Measurements from ENCODE around the gene TAOK1. TPM values are rescaled to one million over a fixed set of nuclear protein-coding genes. Genes with fewer than 3 reads are reported as not detected.
"Not testable (repeated sequence)": the region's sequence is repeated elsewhere in the genome, so short reads cannot be mapped to it uniquely, and the experiment has no call there.

Gene TAOK1
- total and polyA plus RNA-seq, 4 donors, result 3.9 to 85.6 (median 45.9) TPM

- H3K27me3 ChIP-seq (ENCODE audit: control insufficient read depth in 1 of 2, insufficient read depth in 2 of 2, low read length in 1 of 2), result no peaks in the 10 kb centered on the region
- H3K4me3 ChIP-seq (ENCODE audit: low read length in 2 of 2), result no peak overlapping the region
- no peaks in the 10 kb centered on the region for H3K9me3 ChIP-seq (ENCODE audit: control insufficient read depth, low read length)
- no peaks in the 10 kb centered on the region for H3K4me1 ChIP-seq (ENCODE audit: control insufficient read depth in 1 of 2, insufficient read depth in 2 of 2, low read length in 2 of 2)
- peak in 1 of 2 donors; percentile 27 for DNase-seq
- intact Hi-C loops (cut with DNase I), result no loop called here
- ATAC-seq (ENCODE audit: low FRiP score), result no peak
- H3K27ac ChIP-seq (ENCODE audit: low read depth in 1 of 2, low read length in 2 of 2), result no peak overlapping the region
- H3K36me3 ChIP-seq (ENCODE audit: control insufficient read depth in 1 of 2, insufficient read depth in 2 of 2, low read length in 1 of 2), result no peaks in the 10 kb centered on the region
- 80 to 89% methylated on average over 1 of the region's 1 CpG for WGBS, 2 donors
Measured at GRCh38 chr17:29557085-29557738, 167.0 kb downstream of the TAOK1 start.

DNA sequence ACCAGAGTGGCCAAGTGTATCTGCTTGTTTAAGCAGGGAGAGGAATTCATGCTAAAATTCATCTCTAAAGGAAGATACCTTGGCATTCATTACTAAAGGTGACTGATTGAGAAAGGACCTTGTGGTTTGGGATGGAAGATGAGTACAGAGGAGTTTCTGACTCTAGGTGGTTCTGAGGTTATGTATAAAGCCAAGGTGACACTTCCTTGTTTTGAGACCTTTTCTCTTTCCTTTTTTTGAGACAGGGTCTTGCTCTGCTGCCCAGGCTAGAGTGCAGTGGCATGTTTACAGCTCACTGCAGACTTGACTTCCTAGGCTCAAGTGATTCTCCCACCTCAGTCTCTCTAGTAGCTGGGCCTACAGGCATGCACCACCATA lies 167.6 kb downstream of the TAOK1 start:
- H3K9me3 ChIP-seq (ENCODE audit: control insufficient read depth, low read length), result no peaks in the 10 kb centered on the region
- DNase-seq, result no peak
- no peak overlapping the region for H3K4me3 ChIP-seq (ENCODE audit: low read length in 2 of 2)
- intact Hi-C loops (cut with DNase I), result no loop called here
- no peak for ATAC-seq (ENCODE audit: low FRiP score)
- H3K4me1 ChIP-seq (ENCODE audit: control insufficient read depth in 1 of 2, insufficient read depth in 2 of 2, low read length in 2 of 2), result no peaks in the 10 kb centered on the region
- no peak overlapping the region for H3K27ac ChIP-seq (ENCODE audit: low read depth in 1 of 2, low read length in 2 of 2)
- H3K36me3 ChIP-seq (ENCODE audit: control insufficient read depth in 1 of 2, insufficient read depth in 2 of 2, low read length in 1 of 2), result no peaks in the 10 kb centered on the region
- no peaks in the 10 kb centered on the region for H3K27me3 ChIP-seq (ENCODE audit: control insufficient read depth in 1 of 2, insufficient read depth in 2 of 2, low read length in 1 of 2)

- H3K9me3 ChIP-seq (ENCODE audit: control insufficient read depth, low read length); intact Hi-C loops (cut with DNase I); H3K27ac ChIP-seq (ENCODE audit: low read depth in 1 of 2, low read length in 2 of 2); H3K27me3 ChIP-seq (ENCODE audit: control insufficient read depth in 1 of 2, insufficient read depth in 2 of 2, low read length in 1 of 2); H3K4me3 ChIP-seq (ENCODE audit: low read length in 2 of 2); DNase-seq; H3K4me1 ChIP-seq (ENCODE audit: control insufficient read depth in 1 of 2, insufficient read depth in 2 of 2, low read length in 2 of 2); H3K36me3 ChIP-seq (ENCODE audit: control insufficient read depth in 1 of 2, insufficient read depth in 2 of 2, low read length in 1 of 2); ATAC-seq (ENCODE audit: low FRiP score): not testable (repeated sequence)
- WGBS, 2 donors, result 90 to 94% methylated on average over 5 of the region's 5 CpGs
Measured at GRCh38 chr17:29558139-29558538, 168.0 kb downstream of the TAOK1 start.

DNA sequence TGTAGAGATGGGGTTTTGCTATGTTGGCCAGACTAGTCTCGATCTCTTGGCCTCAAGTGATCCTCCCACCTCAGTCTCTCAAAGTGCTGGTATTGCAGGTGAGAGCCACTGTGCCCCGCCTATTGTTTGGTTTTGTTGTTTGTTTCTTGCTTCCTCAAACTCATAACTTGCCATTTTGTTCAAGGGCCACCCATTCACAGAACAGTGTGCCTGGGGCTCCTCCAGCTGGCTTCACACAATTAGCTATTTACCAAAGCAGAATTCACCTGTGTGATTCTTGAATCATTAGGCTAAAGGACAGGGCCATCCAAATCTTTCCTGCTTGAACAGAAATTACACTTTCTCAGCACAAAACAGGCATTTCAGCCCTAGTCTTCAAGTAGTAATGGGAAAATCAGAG lies 169.5 kb downstream of the TAOK1 start:
- DNase-seq, result no peak
- H3K27me3 ChIP-seq (ENCODE audit: control insufficient read depth in 1 of 2, insufficient read depth in 2 of 2, low read length in 1 of 2), result no peaks in the 10 kb centered on the region
- H3K36me3 ChIP-seq (ENCODE audit: control insufficient read depth in 1 of 2, insufficient read depth in 2 of 2, low read length in 1 of 2), result no peaks in the 10 kb centered on the region
- no peak overlapping the region for H3K27ac ChIP-seq (ENCODE audit: low read depth in 1 of 2, low read length in 2 of 2)
- intact Hi-C loops (cut with DNase I), result no loop called here
- H3K4me1 ChIP-seq (ENCODE audit: control insufficient read depth in 1 of 2, insufficient read depth in 2 of 2, low read length in 2 of 2), result no peaks in the 10 kb centered on the region
- WGBS, 2 donors, result 98 to 100% methylated on average over 2 of the region's 2 CpGs
- H3K4me3 ChIP-seq (ENCODE audit: low read length in 2 of 2), result no peak overlapping the region
- no peaks in the 10 kb centered on the region for H3K9me3 ChIP-seq (ENCODE audit: control insufficient read depth, low read length)
- no peak for ATAC-seq (ENCODE audit: low FRiP score)

GRCh38 chr17:29560316-29560715 lies 170.2 kb downstream of the TAOK1 start:
- no peak for DNase-seq
- Histone ChIP-seq H3K9me3 (ENCODE audit: control insufficient read depth, low read length) (no peaks in the 10 kb centered on the region), H3K27ac (ENCODE audit: low read depth in 1 of 2, low read length in 2 of 2) (no peak overlapping the region), H3K27me3 (ENCODE audit: control insufficient read depth in 1 of 2, insufficient read depth in 2 of 2, low read length in 1 of 2) (no peaks in the 10 kb centered on the region), H3K36me3 (ENCODE audit: control insufficient read depth in 1 of 2, insufficient read depth in 2 of 2, low read length in 1 of 2) (no peaks in the 10 kb centered on the region), H3K4me3 (ENCODE audit: low read length in 2 of 2) (no peak overlapping the region), H3K4me1 (ENCODE audit: control insufficient read depth in 1 of 2, insufficient read depth in 2 of 2, low read length in 2 of 2) (no peaks in the 10 kb centered on the region)
- no peak for ATAC-seq (ENCODE audit: low FRiP score)
- WGBS, 2 donors, result 84 to 87% methylated on average over 6 of the region's 6 CpGs
- intact Hi-C loops (cut with DNase I), result no loop called here

- Histone ChIP-seq H3K4me1 (ENCODE audit: control insufficient read depth in 1 of 2, insufficient read depth in 2 of 2, low read length in 2 of 2) (no peaks in the 10 kb centered on the region), H3K9me3 (ENCODE audit: control insufficient read depth, low read length) (no peaks in the 10 kb centered on the region), H3K27me3 (ENCODE audit: control insufficient read depth in 1 of 2, insufficient read depth in 2 of 2, low read length in 1 of 2) (no peaks in the 10 kb centered on the region), H3K27ac (ENCODE audit: low read depth in 1 of 2, low read length in 2 of 2) (no peak overlapping the region), H3K36me3 (ENCODE audit: control insufficient read depth in 1 of 2, insufficient read depth in 2 of 2, low read length in 1 of 2) (no peaks in the 10 kb centered on the region), H3K4me3 (ENCODE audit: low read length in 2 of 2) (no peak overlapping the region)
- 91 to 92% methylated on average over 17 of the region's 17 CpGs for WGBS, 2 donors
- ATAC-seq (ENCODE audit: low FRiP score), result no peak
- intact Hi-C loops (cut with DNase I), result no loop called here
- DNase-seq, result peak in 1 of 2 donors; percentile 75
Measured at GRCh38 chr17:29561554-29562517, 171.7 kb downstream of the TAOK1 start.

GRCh38 chr17:29562615-29563014 lies 172.5 kb downstream of the TAOK1 start:
- Histone ChIP-seq H3K9me3 (ENCODE audit: control insufficient read depth, low read length) (no peaks in the 10 kb centered on the region), H3K4me1 (ENCODE audit: control insufficient read depth in 1 of 2, insufficient read depth in 2 of 2, low read length in 2 of 2) (no peaks in the 10 kb centered on the region), H3K36me3 (ENCODE audit: control insufficient read depth in 1 of 2, insufficient read depth in 2 of 2, low read length in 1 of 2) (no peaks in the 10 kb centered on the region), H3K4me3 (ENCODE audit: low read length in 2 of 2) (no peak overlapping the region), H3K27ac (ENCODE audit: low read depth in 1 of 2, low read length in 2 of 2) (no peak overlapping the region), H3K27me3 (ENCODE audit: control insufficient read depth in 1 of 2, insufficient read depth in 2 of 2, low read length in 1 of 2) (no peaks in the 10 kb centered on the region)
- DNase-seq (no peak), ATAC-seq (ENCODE audit: low FRiP score) (no peak)
- WGBS, 2 donors, result 85 to 89% methylated on average over 18 of the region's 18 CpGs
- intact Hi-C loops (cut with DNase I), result no loop called here

DNA sequence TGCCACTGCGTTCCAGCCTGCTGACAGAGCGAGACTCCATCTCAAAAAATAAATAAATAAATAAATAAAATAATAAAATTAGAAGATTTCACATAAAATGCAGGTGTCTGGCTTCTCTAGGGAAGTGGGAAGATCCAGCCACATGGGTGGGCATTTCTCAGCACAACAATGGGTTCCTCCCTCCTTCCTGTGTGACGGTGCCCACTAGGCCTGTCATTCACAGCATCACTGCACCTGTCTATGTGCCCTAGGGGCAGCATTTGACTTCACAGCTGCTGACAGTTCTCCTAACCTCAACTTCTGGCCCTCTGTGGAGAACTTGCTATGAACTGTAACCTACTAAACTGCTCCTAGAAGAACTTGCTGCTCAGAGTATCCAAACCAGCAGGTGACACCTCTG lies 173.7 kb downstream of the TAOK1 start:
- no peak for ATAC-seq (ENCODE audit: low FRiP score)
- Histone ChIP-seq H3K9me3 (ENCODE audit: control insufficient read depth, low read length) (no peaks in the 10 kb centered on the region), H3K4me1 (ENCODE audit: control insufficient read depth in 1 of 2, insufficient read depth in 2 of 2, low read length in 2 of 2) (no peaks in the 10 kb centered on the region), H3K4me3 (ENCODE audit: low read length in 2 of 2) (no peak overlapping the region), H3K27me3 (ENCODE audit: control insufficient read depth in 1 of 2, insufficient read depth in 2 of 2, low read length in 1 of 2) (no peaks in the 10 kb centered on the region), H3K36me3 (ENCODE audit: control insufficient read depth in 1 of 2, insufficient read depth in 2 of 2, low read length in 1 of 2) (no peaks in the 10 kb centered on the region), H3K27ac (ENCODE audit: low read depth in 1 of 2, low read length in 2 of 2) (no peak overlapping the region)
- DNase-seq, result no peak
- intact Hi-C loops (cut with DNase I), result no loop called here
- WGBS, 2 donors, result 99 to 100% methylated on average over 3 of the region's 3 CpGs
